HG03139 (cell line): ENCODE measurements around the gene SCUBE2.
"Not testable (repeated sequence)": the region's sequence is repeated elsewhere in the genome, so short reads cannot be mapped to it uniquely, and the experiment has no call there.

Experiments used
- ATAC-seq: cut with Tn5 transposase; IDR thresholded peaks from one replicate; pipeline ENCODE4 v1.9.1; 2021; ENCODE audit not compliant: unreplicated experiment

The SCUBE2 gene

GRCh38 chr11:9109858-9110731, 18.7 kb upstream of the SCUBE2 start:
- no peak for ATAC-seq

- no peak for ATAC-seq
Measured at GRCh38 chr11:9104580-9104979, 13.2 kb upstream of the SCUBE2 start.

DNA sequence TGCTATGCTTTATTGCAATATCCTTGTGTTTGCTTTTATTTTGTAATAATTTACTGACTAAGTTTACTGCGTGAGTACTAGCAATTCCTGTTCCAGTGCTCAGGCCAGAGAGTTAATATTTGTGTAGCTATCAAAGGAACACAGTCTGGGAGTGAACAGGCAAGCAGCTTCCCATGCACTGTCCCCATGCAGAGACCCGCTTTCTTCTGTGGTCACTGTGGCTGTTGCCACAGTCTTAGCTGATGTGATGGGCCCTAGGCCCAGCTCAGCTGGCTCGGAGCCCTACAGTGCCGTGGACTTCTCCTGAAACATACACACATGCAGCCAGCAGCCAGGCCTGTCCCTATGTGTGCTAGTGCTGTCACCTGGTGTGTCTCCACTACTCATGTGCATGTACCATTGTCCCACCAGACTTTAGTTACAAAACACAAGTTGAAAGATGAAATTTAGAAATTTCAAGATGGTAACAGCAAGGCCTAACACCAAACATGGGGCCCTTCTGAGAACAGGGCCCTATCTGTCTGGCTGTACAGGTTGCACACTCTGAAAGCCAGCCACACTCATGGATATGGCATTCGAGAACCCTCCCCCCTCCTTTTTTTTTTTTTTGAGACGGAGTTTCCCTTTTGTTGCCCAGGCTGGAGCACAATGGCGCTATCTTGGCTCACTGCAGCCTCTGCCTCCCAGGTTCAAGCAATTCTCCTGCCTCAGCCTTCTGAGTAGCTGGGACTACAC, 12.3 kb upstream of the SCUBE2 start:
- ATAC-seq, result no peak

- ATAC-seq, result no peak
Measured at GRCh38 chr11:9099617-9100016, 8.2 kb upstream of the SCUBE2 start.

GRCh38 chr11:9098455-9098854, 7.1 kb upstream of the SCUBE2 start:
- ATAC-seq, result not testable (repeated sequence)

DNA sequence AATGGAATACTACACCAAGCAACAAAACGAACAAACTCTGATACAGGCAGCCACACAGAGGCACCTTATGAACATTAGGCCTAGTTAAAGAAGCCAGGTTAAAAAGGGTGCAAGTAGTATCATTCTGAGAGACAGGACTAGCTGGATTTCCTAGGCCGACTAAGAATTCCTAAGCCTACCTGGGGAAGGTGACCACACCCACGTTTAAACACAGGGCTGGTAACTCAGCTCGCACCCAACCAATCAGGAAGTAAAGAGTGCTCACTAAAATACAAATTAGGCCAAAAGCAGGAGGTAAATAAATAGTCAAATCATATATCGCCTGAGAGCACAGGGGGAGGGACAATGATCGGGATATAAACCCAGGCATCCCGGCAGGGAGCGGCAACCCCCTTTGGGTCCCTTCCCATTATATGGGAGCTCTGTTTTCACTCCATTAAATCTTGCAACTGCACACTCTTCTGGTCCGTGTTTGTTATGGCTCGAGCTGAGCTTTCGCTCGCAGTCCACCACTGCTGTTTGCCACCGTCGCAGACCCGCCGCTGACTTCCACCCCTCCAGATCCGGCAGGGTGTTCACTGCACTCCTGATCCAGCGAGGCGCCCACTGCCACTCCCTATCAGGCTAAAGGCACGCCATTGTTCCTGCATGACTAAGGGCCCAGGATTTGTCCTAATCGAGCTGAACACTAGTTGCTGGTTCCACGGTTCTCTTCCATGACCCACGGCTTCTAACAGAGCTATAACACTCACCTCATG, 6.0 kb upstream of the SCUBE2 start:
- not testable (repeated sequence) for ATAC-seq

DNA sequence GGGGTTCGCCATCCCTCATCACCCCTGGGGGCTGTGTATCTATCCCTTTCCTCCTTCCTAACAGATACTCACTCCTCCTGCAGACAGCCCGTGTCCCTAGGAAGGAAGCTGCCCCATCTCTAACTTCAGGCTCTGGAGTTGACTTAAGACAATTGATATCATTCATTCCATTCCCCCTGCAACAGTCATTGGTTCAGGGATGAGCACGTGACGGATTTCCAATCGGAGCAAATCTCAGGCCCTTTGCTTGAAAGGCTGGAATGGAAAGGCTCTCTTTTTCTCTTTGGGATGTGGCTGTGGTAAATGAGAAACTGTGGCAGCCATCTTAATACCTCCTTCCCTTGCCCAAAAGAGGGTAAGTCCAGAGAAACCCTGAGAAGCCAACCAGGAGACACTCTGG, 5.0 kb upstream of the SCUBE2 start:
- no peak for ATAC-seq

- no peak for ATAC-seq
Measured at GRCh38 chr11:9095421-9095820, 4.0 kb upstream of the SCUBE2 start.

DNA sequence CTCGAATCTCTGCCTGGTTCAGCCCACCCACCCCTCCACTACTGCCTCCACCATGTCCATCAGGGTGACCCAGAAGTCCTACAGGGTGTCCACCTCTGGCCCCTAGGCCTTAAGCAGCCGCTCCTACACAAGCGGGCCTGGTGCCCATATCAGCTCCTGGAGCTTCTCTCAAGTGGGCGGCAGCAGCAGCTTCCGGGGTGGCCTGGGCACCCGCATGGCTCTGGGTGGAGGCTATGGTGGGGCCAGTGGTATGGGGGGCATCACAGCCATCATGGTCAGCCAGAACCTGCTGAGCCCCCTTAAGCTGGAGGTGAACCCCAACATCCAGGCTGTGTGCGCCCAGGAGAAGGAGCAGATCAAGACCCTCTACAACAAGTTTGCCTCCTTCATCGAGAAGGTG, 3.0 kb upstream of the SCUBE2 start:
- ATAC-seq, result no peak

DNA sequence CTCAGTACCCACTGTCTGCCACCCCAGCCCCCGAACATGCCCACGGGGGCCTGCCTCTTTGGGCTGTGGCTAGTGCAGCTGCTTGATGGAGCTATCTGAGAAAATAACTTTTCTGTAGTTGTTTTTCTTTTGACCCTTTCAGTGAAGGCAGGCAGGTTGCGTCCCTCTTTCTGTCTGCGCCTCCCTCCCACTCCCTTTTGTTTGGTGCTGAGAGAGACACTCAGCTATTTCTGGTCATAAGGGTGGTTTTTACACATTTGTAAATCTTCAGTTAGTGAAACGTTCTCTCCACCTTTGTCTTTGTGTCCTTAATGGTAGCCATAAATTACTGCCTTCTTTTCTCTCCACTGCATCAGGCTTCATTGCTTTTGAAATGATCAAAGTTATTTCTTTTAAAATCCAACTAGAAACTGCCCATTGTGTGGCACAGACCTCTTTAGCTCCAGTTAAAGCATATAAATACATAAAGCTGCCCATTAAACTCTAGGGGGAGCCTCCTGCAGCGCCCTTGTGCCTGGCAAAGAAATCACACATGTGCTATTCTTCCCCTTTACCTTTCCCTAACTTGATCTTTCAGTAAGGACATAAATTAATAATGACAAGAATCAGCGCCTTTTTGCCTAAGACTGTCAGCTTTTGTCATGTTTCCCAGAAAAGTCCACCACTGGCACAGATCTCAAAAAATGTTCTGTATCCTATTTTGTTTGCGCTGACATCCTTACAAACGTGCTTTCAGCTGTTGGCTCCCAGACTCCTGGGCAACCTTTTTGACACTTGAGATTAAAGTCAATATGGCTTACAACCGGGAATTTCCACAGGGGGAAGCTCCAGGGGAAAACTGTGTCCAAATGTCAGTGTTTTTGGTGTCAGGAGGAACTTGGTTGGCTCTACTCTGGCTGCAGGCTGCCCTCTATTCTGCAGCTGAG, 1.7 kb upstream of the SCUBE2 start:
- ATAC-seq, result no peak

DNA sequence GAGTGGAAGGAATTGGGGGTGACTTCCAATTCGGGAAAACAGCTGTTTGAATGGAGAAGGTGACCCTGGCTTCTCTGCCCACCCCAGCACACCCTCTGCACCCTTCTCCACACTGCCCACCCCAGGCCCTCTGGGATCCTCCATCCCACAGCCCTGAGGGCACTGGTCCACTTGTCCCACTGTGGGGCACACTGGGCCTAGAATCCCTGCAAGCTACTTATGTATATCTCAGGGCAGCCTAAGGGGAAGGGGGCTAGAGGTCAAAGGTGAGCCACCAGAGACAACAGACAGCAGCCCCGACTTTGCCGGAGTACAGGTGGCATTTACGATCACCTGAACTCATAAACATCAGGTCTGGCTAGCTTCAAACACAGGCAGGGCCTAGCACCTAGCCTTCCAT, 673 bp upstream of the SCUBE2 start:
- ATAC-seq, result no peak

- no peak for ATAC-seq
Measured at GRCh38 chr11:9090488-9091043, 833 bp downstream of the SCUBE2 start.

GRCh38 chr11:9089636-9090035, 1.8 kb downstream of the SCUBE2 start:
- no peak for ATAC-seq

DNA sequence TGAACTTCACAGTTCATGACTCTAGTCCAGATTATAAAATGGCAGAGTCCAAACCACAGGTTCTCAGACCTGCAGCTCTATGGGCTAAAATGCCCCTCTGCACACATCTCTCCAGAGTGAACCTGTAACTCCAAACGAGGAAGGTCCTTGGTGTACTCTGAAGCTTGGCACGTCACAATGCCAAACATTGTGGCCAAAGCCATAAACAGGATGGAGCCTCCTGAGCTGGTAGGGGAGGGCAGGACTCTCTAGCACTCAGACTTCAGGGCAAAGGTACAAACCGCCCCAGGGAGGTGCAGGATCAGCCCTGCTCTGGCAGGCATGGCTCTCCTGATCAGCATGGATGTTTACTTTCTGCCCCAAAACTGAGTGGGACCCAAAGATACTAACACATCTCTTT, 2.3 kb downstream of the SCUBE2 start:
- no peak for ATAC-seq

DNA sequence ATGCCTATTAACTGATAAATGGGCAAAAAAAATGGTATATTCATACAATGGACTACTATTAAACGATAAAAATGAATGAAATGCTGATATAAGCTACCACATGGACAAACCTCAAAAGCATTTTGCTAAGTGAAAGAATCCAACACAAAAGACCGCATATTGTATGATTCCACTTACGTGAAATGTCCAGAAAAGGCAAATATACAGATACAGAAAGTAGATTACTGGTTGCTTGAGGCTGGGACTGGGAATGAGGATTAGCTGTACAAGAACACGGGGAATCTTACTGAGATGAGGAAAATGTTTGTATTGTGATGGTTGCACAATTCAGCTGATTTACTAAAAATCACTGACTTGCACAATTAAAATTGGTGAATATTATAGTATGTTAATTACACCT, 8.8 kb downstream of the SCUBE2 start:
- ATAC-seq, result no peak

GRCh38 chr11:9081153-9081552, 10.2 kb downstream of the SCUBE2 start:
- no peak for ATAC-seq

DNA sequence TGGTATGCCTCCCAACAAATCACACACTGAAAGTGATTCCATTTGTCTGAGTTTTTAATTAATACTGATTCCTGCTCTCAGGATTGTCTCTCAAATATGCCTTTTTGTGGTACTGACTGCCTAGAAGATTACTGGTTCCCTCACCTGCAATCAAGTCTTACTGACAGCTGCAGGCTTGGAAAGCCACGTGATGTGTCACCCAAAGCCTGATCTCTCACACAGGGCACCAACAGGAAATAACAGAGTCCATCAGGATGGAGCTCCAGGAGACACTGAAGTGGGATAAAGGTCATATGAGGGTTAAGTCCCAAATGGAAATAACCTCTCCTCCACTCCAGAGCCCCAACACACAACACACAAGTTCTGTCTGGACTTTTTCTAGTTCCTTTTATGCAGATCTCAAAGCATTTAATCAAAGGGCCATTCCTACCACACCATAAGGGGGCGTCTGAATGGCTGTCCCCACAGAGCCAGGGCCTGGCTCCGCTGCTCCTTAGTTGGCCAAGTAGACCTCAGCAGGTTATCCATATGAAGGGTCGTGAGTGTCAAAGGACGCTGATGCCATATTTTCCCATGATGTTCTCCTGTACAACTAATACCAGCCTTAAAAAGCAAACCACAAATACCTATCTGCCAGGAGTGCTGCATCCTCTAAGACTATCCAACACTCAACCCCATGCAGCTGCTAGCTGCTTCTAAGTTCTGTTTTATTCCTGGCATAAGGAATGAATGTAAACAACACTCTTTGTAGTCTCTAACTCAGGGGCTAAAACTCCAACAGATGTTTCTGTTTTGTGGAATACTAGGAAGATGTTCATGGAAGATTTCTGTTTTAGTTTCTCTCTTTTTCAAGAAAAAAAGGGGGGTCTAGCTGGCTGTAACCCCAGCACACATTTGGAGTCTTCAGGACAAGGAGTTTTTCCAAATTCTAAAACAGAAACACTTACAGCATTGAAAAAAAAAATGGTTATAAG, 13.0 kb downstream of the SCUBE2 start:
- ATAC-seq, result no peak

- no peak for ATAC-seq
Measured at GRCh38 chr11:9077164-9077563, 14.2 kb downstream of the SCUBE2 start.

DNA sequence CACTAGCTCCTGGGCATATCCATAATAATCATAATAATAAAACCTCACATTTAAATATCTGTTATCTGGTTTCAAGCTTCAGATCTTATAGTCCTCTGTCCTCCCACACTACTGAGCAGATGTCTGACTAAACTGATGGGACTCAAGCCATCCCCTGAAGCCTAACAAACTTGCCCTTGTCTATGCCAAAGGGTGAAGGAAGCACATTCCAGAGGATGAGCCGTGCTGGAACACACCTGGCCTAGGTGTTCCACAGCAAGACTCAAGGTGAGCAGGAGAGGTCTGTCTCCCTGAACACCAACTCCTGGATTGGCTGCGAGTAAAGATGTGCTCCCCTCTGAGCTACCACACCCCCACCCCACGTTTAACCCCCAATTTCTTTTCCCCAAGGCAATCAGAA, 14.7 kb downstream of the SCUBE2 start:
- no peak for ATAC-seq
